ENCODE measurements around the gene MRS2. TPM values are rescaled to one million over a fixed set of nuclear protein-coding genes. Genes with fewer than 3 reads are reported as not detected.
"Not testable (repeated sequence)": the region's sequence is repeated elsewhere in the genome, so short reads cannot be mapped to it uniquely, and the experiment has no call there.

MRS2 gene
- total and polyA plus RNA-seq, 2 donors = 15.3 to 17.0 TPM

GRCh38 chr6:24396824-24397223 lies 5.9 kb upstream of the MRS2 start:
- no peaks in the 10 kb centered on the region for H3K9me3 ChIP-seq (ENCODE audit: control insufficient read depth in 2 of 2, insufficient read depth in 1 of 2, low read length in 1 of 2)
- WGBS = 95% methylated on average over 1 of the region's 1 CpG
- DNase-seq (ENCODE audit: low read depth in 6 of 9, low spot score in 9 of 9) = no peak
- H3K4me1 ChIP-seq (ENCODE audit: control insufficient read depth in 2 of 2, insufficient read depth in 2 of 2, low read length in 2 of 2) = no peaks in the 10 kb centered on the region
- H3K27ac ChIP-seq (ENCODE audit: low read depth in 1 of 2, low read length in 1 of 2) = no peak overlapping the region
- H3K27me3 ChIP-seq (ENCODE audit: control insufficient read depth in 2 of 2, insufficient read depth in 1 of 2, low read length in 1 of 2) = peaks cover 5 to 39% of the 10 kb centered on the region in 2 donors
- H3K4me3 ChIP-seq (ENCODE audit: low read length in 2 of 2) = no peak overlapping the region
- H3K36me3 ChIP-seq (ENCODE audit: control insufficient read depth in 2 of 2, insufficient read depth in 2 of 2, low read length in 1 of 2) = no peaks in the 10 kb centered on the region

- Histone ChIP-seq H3K36me3 (ENCODE audit: control insufficient read depth in 2 of 2, insufficient read depth in 2 of 2, low read length in 1 of 2) (no peaks in the 10 kb centered on the region), H3K4me1 (ENCODE audit: control insufficient read depth in 2 of 2, insufficient read depth in 2 of 2, low read length in 2 of 2) (peaks cover 2 to 3% of the 10 kb centered on the region in 2 donors), H3K4me3 (ENCODE audit: low read length in 2 of 2) (no peak overlapping the region), H3K27ac (ENCODE audit: low read depth in 1 of 2, low read length in 1 of 2) (no peak overlapping the region), H3K27me3 (ENCODE audit: control insufficient read depth in 2 of 2, insufficient read depth in 1 of 2, low read length in 1 of 2) (peaks cover 5 to 40% of the 10 kb centered on the region in 2 donors), H3K9me3 (ENCODE audit: control insufficient read depth in 2 of 2, insufficient read depth in 1 of 2, low read length in 1 of 2) (no peaks in the 10 kb centered on the region)
- DNase-seq (ENCODE audit: low read depth in 6 of 9, low spot score in 9 of 9) = no peak
- 88% methylated on average over 1 of the region's 1 CpG for WGBS
Measured at GRCh38 chr6:24397631-24398030, 5.1 kb upstream of the MRS2 start.

- not testable (repeated sequence) for H3K9me3 ChIP-seq (ENCODE audit: control insufficient read depth in 2 of 2, insufficient read depth in 1 of 2, low read length in 1 of 2); H3K27ac ChIP-seq (ENCODE audit: low read depth in 1 of 2, low read length in 1 of 2); H3K36me3 ChIP-seq (ENCODE audit: control insufficient read depth in 2 of 2, insufficient read depth in 2 of 2, low read length in 1 of 2); H3K4me3 ChIP-seq (ENCODE audit: low read length in 2 of 2); DNase-seq (ENCODE audit: low read depth in 6 of 9, low spot score in 9 of 9)
- WGBS = 35% methylated on average over 17 of the region's 17 CpGs
- Histone ChIP-seq H3K4me1 (ENCODE audit: control insufficient read depth in 2 of 2, insufficient read depth in 2 of 2, low read length in 2 of 2) (peaks cover 9 to 10% of the 10 kb centered on the region in 2 donors), H3K27me3 (ENCODE audit: control insufficient read depth in 2 of 2, insufficient read depth in 1 of 2, low read length in 1 of 2) (peaks cover 5 to 40% of the 10 kb centered on the region in 2 donors)
Measured at GRCh38 chr6:24400045-24401039, 2.4 kb upstream of the MRS2 start.

DNA sequence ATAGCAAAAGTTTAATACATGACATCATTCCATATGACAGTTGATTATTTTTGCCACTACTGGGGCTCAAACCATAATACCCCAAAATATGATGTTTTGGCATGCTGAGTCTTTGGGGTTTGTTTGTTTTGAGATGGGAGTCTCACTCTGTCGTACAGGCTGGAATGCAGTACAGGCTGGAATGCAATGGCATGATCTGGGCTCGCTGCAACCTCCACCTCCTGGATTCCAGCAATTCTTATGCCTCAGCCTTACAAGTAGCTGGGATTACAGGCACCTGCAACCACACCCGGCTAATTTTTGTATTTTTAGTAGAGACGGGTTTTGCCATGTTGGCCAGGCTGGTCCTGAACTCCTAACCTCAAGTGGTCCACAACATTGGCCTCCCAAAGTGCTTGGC lies 1.3 kb upstream of the MRS2 start:
- Histone ChIP-seq H3K9me3 (ENCODE audit: control insufficient read depth in 2 of 2, insufficient read depth in 1 of 2, low read length in 1 of 2) (no peaks in the 10 kb centered on the region), H3K4me3 (ENCODE audit: low read length in 2 of 2) (no peak overlapping the region), H3K4me1 (ENCODE audit: control insufficient read depth in 2 of 2, insufficient read depth in 2 of 2, low read length in 2 of 2) (peaks cover 9 to 10% of the 10 kb centered on the region in 2 donors), H3K36me3 (ENCODE audit: control insufficient read depth in 2 of 2, insufficient read depth in 2 of 2, low read length in 1 of 2) (peaks cover 0 to 4% of the 10 kb centered on the region in 2 donors), H3K27me3 (ENCODE audit: control insufficient read depth in 2 of 2, insufficient read depth in 1 of 2, low read length in 1 of 2) (peaks cover 5 to 40% of the 10 kb centered on the region in 2 donors), H3K27ac (ENCODE audit: low read depth in 1 of 2, low read length in 1 of 2) (no peak overlapping the region)
- DNase-seq (ENCODE audit: low read depth in 6 of 9, low spot score in 9 of 9) = no peak
- WGBS = 96% methylated on average over 4 of the region's 4 CpGs

GRCh38 chr6:24403501-24403824 lies 727 bp downstream of the MRS2 start:
- 7% methylated on average over 12 of the region's 12 CpGs for WGBS
- Histone ChIP-seq H3K27ac (ENCODE audit: low read depth in 1 of 2, low read length in 1 of 2) (no peak overlapping the region), H3K36me3 (ENCODE audit: control insufficient read depth in 2 of 2, insufficient read depth in 2 of 2, low read length in 1 of 2) (peaks cover 0 to 11% of the 10 kb centered on the region in 2 donors), H3K4me1 (ENCODE audit: control insufficient read depth in 2 of 2, insufficient read depth in 2 of 2, low read length in 2 of 2) (peaks cover 9 to 10% of the 10 kb centered on the region in 2 donors), H3K4me3 (ENCODE audit: low read length in 2 of 2) (peak overlapping the region; percentile 91 to 97), H3K9me3 (ENCODE audit: control insufficient read depth in 2 of 2, insufficient read depth in 1 of 2, low read length in 1 of 2) (no peaks in the 10 kb centered on the region), H3K27me3 (ENCODE audit: control insufficient read depth in 2 of 2, insufficient read depth in 1 of 2, low read length in 1 of 2) (peaks cover 5 to 32% of the 10 kb centered on the region in 2 donors)
- DNase-seq (ENCODE audit: low read depth in 6 of 9, low spot score in 9 of 9) = peak in 2 of 9 donors; percentile 6 to 14

DNA sequence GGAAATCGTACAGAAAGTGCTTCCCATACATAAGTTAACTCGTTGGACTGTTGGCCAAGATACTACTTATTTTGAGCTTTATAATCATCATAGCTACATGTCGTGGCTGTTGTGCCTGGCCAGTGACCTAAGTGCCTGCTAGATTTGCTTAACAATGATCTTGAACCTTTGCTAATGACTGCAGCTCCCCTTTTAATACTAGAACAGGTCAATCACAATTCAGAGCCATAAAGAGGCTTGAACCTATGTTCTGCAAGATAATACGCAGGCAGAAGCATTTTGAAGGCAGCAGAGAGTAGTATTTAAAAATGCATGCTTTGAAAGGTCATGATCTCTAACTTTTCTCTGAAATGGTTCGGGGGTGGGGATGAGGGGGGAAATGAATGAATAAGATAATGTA lies 2.5 kb downstream of the MRS2 start:
- H3K27ac ChIP-seq (ENCODE audit: low read depth in 1 of 2, low read length in 1 of 2) = no peak overlapping the region
- WGBS = 97% methylated on average over 5 of the region's 5 CpGs
- no peak overlapping the region for H3K4me3 ChIP-seq (ENCODE audit: low read length in 2 of 2)
- H3K27me3 ChIP-seq (ENCODE audit: control insufficient read depth in 2 of 2, insufficient read depth in 1 of 2, low read length in 1 of 2) = peaks cover 5 to 15% of the 10 kb centered on the region in 2 donors
- no peaks in the 10 kb centered on the region for H3K9me3 ChIP-seq (ENCODE audit: control insufficient read depth in 2 of 2, insufficient read depth in 1 of 2, low read length in 1 of 2)
- no peak for DNase-seq (ENCODE audit: low read depth in 6 of 9, low spot score in 9 of 9)
- H3K36me3 ChIP-seq (ENCODE audit: control insufficient read depth in 2 of 2, insufficient read depth in 2 of 2, low read length in 1 of 2) = peaks cover 0 to 26% of the 10 kb centered on the region in 2 donors
- H3K4me1 ChIP-seq (ENCODE audit: control insufficient read depth in 2 of 2, insufficient read depth in 2 of 2, low read length in 2 of 2) = peaks cover 9 to 10% of the 10 kb centered on the region in 2 donors

DNA sequence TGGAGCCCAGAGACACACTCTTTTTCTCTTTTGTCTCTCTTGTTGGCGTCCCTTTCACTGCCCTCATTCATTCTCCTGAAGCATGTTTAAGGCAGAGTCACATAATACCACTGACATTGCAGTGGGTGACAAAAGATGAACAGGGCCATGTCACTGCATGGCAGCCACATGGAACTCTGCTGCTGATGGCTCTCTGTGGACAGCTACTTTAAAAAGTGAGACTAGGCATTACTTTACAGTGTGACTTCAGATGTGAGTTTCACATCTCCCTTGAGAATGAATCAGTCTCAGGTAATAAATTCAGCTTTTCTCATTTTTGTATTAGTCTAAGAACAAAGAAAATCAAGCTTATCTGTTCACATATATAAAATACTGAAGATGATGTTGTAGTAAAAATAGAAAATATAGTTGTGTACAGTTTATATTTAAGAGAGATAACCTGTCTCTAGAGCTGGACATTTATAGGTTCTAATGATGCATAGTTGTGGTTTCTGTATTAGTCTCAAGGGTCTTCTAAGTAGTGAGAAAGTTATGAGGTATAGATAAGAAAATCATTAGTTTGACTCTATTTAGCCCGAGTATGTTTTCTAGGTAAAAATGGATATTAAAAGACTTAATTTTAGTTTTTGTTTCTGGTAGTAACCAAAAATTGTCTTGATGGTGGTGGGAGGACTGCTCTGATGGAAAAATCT lies 6.1 kb downstream of the MRS2 start:
- H3K27ac ChIP-seq (ENCODE audit: low read depth in 1 of 2, low read length in 1 of 2) = no peak overlapping the region
- WGBS = 97% methylated on average over 2 of the region's 2 CpGs
- H3K4me3 ChIP-seq (ENCODE audit: low read length in 2 of 2) = no peak overlapping the region
- peaks cover 7 to 47% of the 10 kb centered on the region in 2 donors for H3K36me3 ChIP-seq (ENCODE audit: control insufficient read depth in 2 of 2, insufficient read depth in 2 of 2, low read length in 1 of 2)
- no peaks in the 10 kb centered on the region for H3K9me3 ChIP-seq (ENCODE audit: control insufficient read depth in 2 of 2, insufficient read depth in 1 of 2, low read length in 1 of 2)
- no peaks in the 10 kb centered on the region for H3K27me3 ChIP-seq (ENCODE audit: control insufficient read depth in 2 of 2, insufficient read depth in 1 of 2, low read length in 1 of 2)
- H3K4me1 ChIP-seq (ENCODE audit: control insufficient read depth in 2 of 2, insufficient read depth in 2 of 2, low read length in 2 of 2) = peaks cover 0 to 3% of the 10 kb centered on the region in 2 donors
- DNase-seq (ENCODE audit: low read depth in 6 of 9, low spot score in 9 of 9) = no peak

DNA sequence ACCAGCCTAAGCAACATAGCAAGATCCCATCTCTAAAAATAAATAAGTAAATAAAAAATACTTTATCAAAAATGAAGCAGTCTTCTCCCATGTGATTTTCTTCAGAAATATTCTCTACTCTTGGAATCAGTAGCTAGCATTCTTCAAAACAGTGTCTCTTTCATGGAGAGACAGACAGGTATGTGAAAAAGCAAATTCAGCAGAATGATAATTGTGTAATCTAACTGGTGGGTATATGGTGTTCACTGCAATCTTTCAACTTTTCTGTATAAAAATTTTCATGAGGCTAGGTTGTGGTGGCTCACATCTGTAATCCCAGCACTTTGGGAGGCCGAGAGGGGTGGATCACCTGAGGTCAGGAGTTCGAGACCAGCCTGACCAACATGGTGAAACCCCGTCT lies 7.9 kb downstream of the MRS2 start:
- Histone ChIP-seq H3K27me3 (ENCODE audit: control insufficient read depth in 2 of 2, insufficient read depth in 1 of 2, low read length in 1 of 2) (no peaks in the 10 kb centered on the region), H3K4me1 (ENCODE audit: control insufficient read depth in 2 of 2, insufficient read depth in 2 of 2, low read length in 2 of 2) (peaks cover 0 to 3% of the 10 kb centered on the region in 2 donors), H3K4me3 (ENCODE audit: low read length in 2 of 2) (no peak overlapping the region), H3K9me3 (ENCODE audit: control insufficient read depth in 2 of 2, insufficient read depth in 1 of 2, low read length in 1 of 2) (no peaks in the 10 kb centered on the region), H3K36me3 (ENCODE audit: control insufficient read depth in 2 of 2, insufficient read depth in 2 of 2, low read length in 1 of 2) (peaks cover 7 to 50% of the 10 kb centered on the region in 2 donors), H3K27ac (ENCODE audit: low read depth in 1 of 2, low read length in 1 of 2) (no peak overlapping the region)
- no peak for DNase-seq (ENCODE audit: low read depth in 6 of 9, low spot score in 9 of 9)
- 99% methylated on average over 3 of the region's 3 CpGs for WGBS

DNA sequence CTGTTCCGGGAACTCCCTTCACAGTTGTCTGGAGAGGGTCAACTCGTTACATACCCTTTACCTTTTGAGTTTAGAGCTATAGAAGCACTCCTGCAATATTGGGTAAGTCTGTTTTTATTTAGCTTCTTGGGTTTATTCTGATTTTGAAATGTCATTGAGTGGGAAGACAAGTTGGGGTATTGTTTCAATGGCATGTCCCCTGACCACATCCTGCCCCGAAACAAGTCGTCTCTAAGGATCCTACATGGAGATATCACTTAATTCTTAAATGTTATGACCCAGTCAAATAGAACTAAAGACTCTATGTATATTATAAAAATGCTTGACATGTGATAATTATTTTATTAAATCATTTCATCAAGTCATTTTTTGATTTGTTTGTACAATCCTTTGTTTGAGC lies 9.6 kb downstream of the MRS2 start:
- Histone ChIP-seq H3K36me3 (ENCODE audit: control insufficient read depth in 2 of 2, insufficient read depth in 2 of 2, low read length in 1 of 2) (peaks cover 7 to 61% of the 10 kb centered on the region in 2 donors), H3K9me3 (ENCODE audit: control insufficient read depth in 2 of 2, insufficient read depth in 1 of 2, low read length in 1 of 2) (no peaks in the 10 kb centered on the region), H3K27me3 (ENCODE audit: control insufficient read depth in 2 of 2, insufficient read depth in 1 of 2, low read length in 1 of 2) (no peaks in the 10 kb centered on the region), H3K27ac (ENCODE audit: low read depth in 1 of 2, low read length in 1 of 2) (no peak overlapping the region), H3K4me1 (ENCODE audit: control insufficient read depth in 2 of 2, insufficient read depth in 2 of 2, low read length in 2 of 2) (peaks cover 0 to 3% of the 10 kb centered on the region in 2 donors), H3K4me3 (ENCODE audit: low read length in 2 of 2) (no peak overlapping the region)
- DNase-seq (ENCODE audit: low read depth in 6 of 9, low spot score in 9 of 9) = no peak
- 94% methylated on average over 4 of the region's 4 CpGs for WGBS

All from thymus (tissue), 11 donors.